Loucy (cell line): ENCODE measurements around the gene BCAS3.

ENCODE experiments used
- CTCF ChIP-seq: fragments of 200-600 bp; sonication (generic); conservative IDR thresholded peaks from 2 replicates; pipeline ENCODE4 v1.5.1; 2014; ENCODE audit warnings: mild to moderate bottlenecking, antibody characterized with exemption, low read length
- EZH2phosphoT487 ChIP-seq: fragments of 200-600 bp; IDR thresholded peaks from 2 replicates; pipeline ENCODE4 v1.6.1; 2018; ENCODE audit warnings: antibody characterized with exemption, mild to moderate bottlenecking, moderate library complexity, borderline replicate concordance

- TF ChIP-seq CTCF (no peak), EZH2phosphoT487 (no peak)
Measured at GRCh38 chr17:60773552-60773951, 95.9 kb downstream of the BCAS3 start.
